Measurements from ENCODE around the gene DPPA4.

The DPPA4 gene

GRCh38 chr3:109338322-109338721 lies 976 bp upstream of the DPPA4 start:
- no peak for DNase-seq (ENCODE audit: low spot score)

- DNase-seq (ENCODE audit: low spot score): no peak
These were observed 970 bp downstream of the DPPA4 start for GRCh38 chr3:109336291-109336861.

GRCh38 chr3:109334572-109334971 lies 2.8 kb downstream of the DPPA4 start:
- no peak for DNase-seq (ENCODE audit: low spot score)

GRCh38 chr3:109331692-109332091 lies 5.7 kb downstream of the DPPA4 start:
- no peak for DNase-seq (ENCODE audit: low spot score)

- no peak for DNase-seq (ENCODE audit: low spot score)
These were observed 6.9 kb downstream of the DPPA4 start for GRCh38 chr3:109330405-109330804.

GRCh38 chr3:109328202-109328601 lies 9.1 kb downstream of the DPPA4 start:
- no peak for DNase-seq (ENCODE audit: low spot score)

- DNase-seq (ENCODE audit: low spot score): no peak
These were observed 11.7 kb downstream of the DPPA4 start for GRCh38 chr3:109325657-109326056.

GRCh38 chr3:109325109-109325508 lies 12.2 kb downstream of the DPPA4 start:
- no peak for DNase-seq (ENCODE audit: low spot score)

GRCh38 chr3:109316162-109316730 lies 21.1 kb downstream of the DPPA4 start, which contains the start of gene DPPA2:
Gene DPPA2, minus strand, starts transcription at chr3:109316517. Its CDS starts 1,975 bp downstream, at chr3:109314542.
- DNase-seq (ENCODE audit: low spot score): no peak

GRCh38 chr3:109313061-109313460 lies 24.3 kb downstream of the DPPA4 start:
- no peak for DNase-seq (ENCODE audit: low spot score)

- no peak for DNase-seq (ENCODE audit: low spot score)
These were observed 39.9 kb downstream of the DPPA4 start for GRCh38 chr3:109297496-109297895.

GRCh38 chr3:109284071-109284470 lies 53.3 kb downstream of the DPPA4 start:
- no peak for DNase-seq (ENCODE audit: low spot score)

- DNase-seq (ENCODE audit: low spot score): no peak
These were observed 58.8 kb downstream of the DPPA4 start for GRCh38 chr3:109278546-109278945.

- DNase-seq (ENCODE audit: low spot score): no peak
These were observed 59.2 kb downstream of the DPPA4 start for GRCh38 chr3:109278141-109278540.

All from cerebellar cortex (tissue), 1 donor.